SU-DHL-6 (cell line): ENCODE results near the gene ZNF462.

Experiments
- H2AFZ ChIP-seq: fragments of 200-600 bp; sonication (generic); 2 replicates; pipeline ENCODE4 v1.6.1; 2014; ENCODE audit warnings: low read depth, mild to moderate bottlenecking, moderate library complexity, mixed read lengths, antibody characterized with exemption, low read length; ENCODE audit not compliant: severe bottlenecking
- H3F3A ChIP-seq: fragments of 200-600 bp; shearing (Covaris generic); 2 replicates; pipeline ENCODE4 v1.6.0; 2016; ENCODE audit warnings: antibody characterized with exemption, mild to moderate bottlenecking; ENCODE audit not compliant: insufficient read depth
- H3K27ac ChIP-seq: fragments of 200-600 bp; sonication (generic); 2 replicates; pipeline ENCODE4 v1.5.1; 2016; ENCODE audit warnings: low read depth, mild to moderate bottlenecking, low read length, moderate library complexity, mixed read lengths
- H3K27me3 ChIP-seq: fragments of 200-600 bp; sonication (generic), shearing (Covaris generic); 2 replicates; pipeline ENCODE4 v1.6.0; 2014; ENCODE audit warnings: mild to moderate bottlenecking, low read length
- H3K36me3 ChIP-seq: fragments of 200-600 bp; sonication (generic); 2 replicates; pipeline ENCODE4 v1.6.1; 2014; ENCODE audit warnings: mild to moderate bottlenecking, low read length, mixed read lengths
- H3K4me2 ChIP-seq: fragments of 300-600, 200-600 bp; shearing (Covaris generic), sonication (generic); 2 replicates; pipeline ENCODE4 v1.6.0; 2014; ENCODE audit warnings: low read length, low read depth, mild to moderate bottlenecking; ENCODE audit not compliant: poor library complexity, severe bottlenecking
- H3K4me3 ChIP-seq: fragments of 200-600 bp; sonication (generic); 2 replicates; pipeline ENCODE4 v1.5.1; 2014; ENCODE audit warnings: antibody characterized with exemption, low read length, mild to moderate bottlenecking, mixed read lengths; ENCODE audit not compliant: insufficient read depth, poor library complexity, severe bottlenecking
- H3K79me2 ChIP-seq: fragments of 200-600 bp; sonication (generic); 2 replicates; pipeline ENCODE4 v1.6.1; 2014; ENCODE audit warnings: mild to moderate bottlenecking, low read length, moderate library complexity; ENCODE audit not compliant: insufficient read depth
- H3K9ac ChIP-seq: fragments of 200-600 bp; sonication (generic); 2 replicates; pipeline ENCODE4 v1.7.0; 2014; ENCODE audit warnings: mild to moderate bottlenecking, low read length
- H3K9me2 ChIP-seq: fragments of 200-600 bp; sonication (generic); replicated peaks from 2 replicates; pipeline ENCODE4 v1.6.1; 2014; ENCODE audit warnings: low read length; ENCODE audit not compliant: insufficient read depth
- H3K9me3 ChIP-seq: fragments of 200-600 bp; sonication (generic); 2 replicates; pipeline ENCODE4 v1.6.1; 2014; ENCODE audit warnings: low read length, mixed read lengths; ENCODE audit not compliant: insufficient read depth
- H4K20me1 ChIP-seq: fragments of 200-600 bp; sonication (generic); 2 replicates; pipeline ENCODE4 v1.6.1; 2014; ENCODE audit warnings: low read depth, mild to moderate bottlenecking, antibody characterized with exemption, low read length, moderate library complexity, mixed read lengths
- CTCF ChIP-seq: fragments of 200-600 bp; sonication (generic); IDR thresholded peaks from one replicate; pipeline ENCODE4 v1.5.1; 2017; ENCODE audit warnings: antibody characterized with exemption, mild to moderate bottlenecking, low read length, moderate library complexity; ENCODE audit not compliant: insufficient read depth, poor library complexity, severe bottlenecking
- EZH2phosphoT487 ChIP-seq: fragments of 200-600 bp; sonication (generic), shearing (Covaris generic); conservative IDR thresholded peaks from 2 replicates; pipeline ENCODE4 v1.6.1; 2018; ENCODE audit warnings: mild to moderate bottlenecking, antibody characterized with exemption, low read length, moderate library complexity, mixed read lengths

ZNF462 gene

GRCh38 chr9:107060062-107060461, 197.1 kb downstream of the ZNF462 start:
- Histone ChIP-seq H3K27ac (no peak overlapping the region), H3K79me2 (no peaks in the 10 kb centered on the region), H3K4me2 (no peak overlapping the region), H4K20me1 (no peaks in the 10 kb centered on the region), H3K36me3 (no peaks in the 10 kb centered on the region), H3F3A (no peaks in the 10 kb centered on the region), H3K27me3 (no peaks in the 10 kb centered on the region), H2AFZ (no peak overlapping the region), H3K4me3 (no peak overlapping the region), H3K9me3 (no peaks in the 10 kb centered on the region), H3K9me2 (no peaks in the 10 kb centered on the region), H3K9ac (no peak overlapping the region)
- TF ChIP-seq CTCF (no peak), EZH2phosphoT487 (no peak)
